HS-27A (cell line): ENCODE data around the gene C13orf42.
"Not testable (repeated sequence)": the region's sequence is repeated elsewhere in the genome, so short reads cannot be mapped to it uniquely, and the experiment has no call there.

Experiments used
- DNase-seq: peaks from one replicate; pipeline ENCODE4 v3.0.0-alpha.2; 2012; ENCODE audit warnings: low read depth, missing footprints

C13orf42 gene

DNA sequence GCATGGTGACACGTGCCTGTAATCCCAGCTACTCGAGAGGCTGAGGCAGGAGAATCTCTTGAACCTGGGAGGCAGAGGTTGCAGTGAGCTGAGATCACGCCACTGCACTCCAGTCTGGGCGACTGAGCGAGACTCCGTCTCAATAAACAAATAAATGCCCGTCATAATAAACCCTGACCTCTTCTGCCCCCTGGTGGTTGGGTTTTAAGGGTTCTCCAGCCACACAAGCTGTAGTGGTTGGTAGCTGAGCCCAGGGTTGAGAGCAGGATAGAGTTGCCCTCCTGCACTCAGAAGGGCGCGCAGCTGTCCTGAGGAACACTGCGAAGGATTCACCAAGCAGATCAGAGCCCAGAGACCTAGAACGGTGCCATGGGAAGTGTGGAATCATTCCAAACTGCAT is 9.8 kb upstream of the C13orf42 start:
- DNase-seq = not testable (repeated sequence)

DNA sequence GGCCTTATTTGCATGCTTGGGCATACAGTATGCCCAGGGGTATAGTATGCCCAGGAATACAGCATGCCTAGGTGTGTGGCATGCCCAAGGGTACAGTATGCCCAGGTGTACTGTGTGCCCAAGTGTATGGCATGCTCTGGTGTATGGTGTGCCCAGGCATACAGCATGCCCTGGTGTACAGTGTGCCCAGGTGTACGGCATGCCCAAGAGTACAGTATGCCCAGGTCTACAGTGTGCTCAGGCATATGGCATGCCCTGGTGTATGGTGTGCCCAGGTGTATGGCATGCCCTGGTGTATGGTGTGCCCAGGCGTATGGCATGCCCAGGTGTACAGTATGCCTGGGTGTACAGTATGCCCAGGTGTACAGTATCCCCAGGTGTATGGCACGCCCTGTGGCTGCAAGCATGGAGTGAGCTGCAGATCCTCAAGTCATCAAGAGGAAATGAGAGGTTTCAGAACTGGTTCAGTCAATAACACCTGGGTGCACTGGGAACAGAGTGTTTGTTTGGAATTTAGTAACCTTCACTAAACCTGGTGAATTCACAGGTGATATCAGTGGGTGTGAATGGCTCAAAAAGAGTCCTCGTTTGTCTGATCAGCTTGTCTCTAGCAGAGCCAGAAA is 7.8 kb upstream of the C13orf42 start:
- no peak for DNase-seq

DNA sequence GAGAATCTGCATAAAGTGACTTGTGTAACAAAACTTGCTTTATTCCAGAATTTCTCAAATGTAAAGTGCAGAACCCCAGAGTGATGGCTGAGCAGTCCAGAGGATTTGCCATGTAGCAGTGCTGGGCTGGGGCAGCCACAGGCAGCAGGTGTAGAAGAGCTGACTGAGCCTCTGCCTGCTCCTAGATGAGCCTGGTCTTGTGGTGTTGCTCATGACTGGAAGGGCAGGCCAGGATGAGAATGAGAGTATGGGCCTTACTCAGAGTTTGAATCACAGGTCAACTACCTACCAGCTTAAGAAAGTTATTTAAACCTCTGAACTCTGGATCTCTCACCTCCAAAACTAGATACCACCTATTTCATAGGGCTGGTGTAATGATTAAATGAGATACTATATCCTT is 2.9 kb upstream of the C13orf42 start:
- no peak for DNase-seq

DNA sequence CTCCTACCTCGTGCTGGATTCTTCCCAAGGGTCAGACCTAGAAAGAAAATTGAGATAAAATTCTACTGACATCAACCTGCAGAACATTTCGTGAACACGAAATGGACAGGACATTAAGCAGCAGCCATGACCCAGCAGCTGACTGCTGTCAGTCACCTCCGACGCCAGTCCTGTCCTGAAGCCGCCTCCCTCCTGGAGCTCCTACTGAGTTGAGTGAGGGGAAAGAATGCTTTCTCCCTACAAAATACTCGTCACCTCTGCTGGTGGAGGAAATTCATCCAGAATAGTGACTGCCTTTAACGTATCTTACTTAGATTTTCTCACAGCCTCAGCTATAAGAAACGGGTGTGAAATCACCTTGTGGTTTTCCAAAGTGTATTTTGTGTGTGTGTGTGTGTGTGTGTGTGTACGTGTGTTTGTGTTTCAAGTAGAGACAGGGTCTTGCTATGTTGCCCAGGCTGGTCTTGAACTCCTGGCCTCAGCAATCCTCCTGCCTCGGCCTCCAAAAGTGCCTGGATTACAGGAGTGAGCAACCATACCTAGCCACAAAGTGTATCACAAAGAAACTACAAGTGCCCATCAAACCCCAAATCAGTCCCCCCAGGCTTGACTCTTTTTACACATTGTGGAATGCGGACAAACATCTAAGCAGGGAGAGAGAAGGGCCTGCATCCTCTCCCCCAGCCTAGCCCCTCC is 2.3 kb upstream of the C13orf42 start:
- no peak for DNase-seq

DNA sequence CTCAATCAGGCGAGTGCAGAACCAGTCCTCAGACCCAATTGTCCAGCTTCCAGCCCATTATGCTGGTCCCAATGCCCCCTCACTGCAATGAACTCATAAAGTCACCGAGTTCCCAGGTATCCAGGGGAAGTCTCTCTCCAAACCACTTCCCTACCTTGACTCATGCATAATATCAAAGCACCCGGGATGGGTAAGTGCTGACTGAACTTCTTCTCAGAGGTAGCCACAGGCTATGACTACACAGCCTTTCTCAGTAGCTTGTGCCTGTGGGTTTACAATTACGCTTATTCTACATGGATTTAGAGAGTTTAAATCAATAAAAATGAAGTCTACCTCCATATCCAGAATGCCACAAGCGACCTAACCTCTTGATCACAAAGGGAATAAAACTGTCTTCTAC is 1.7 kb upstream of the C13orf42 start:
- no peak for DNase-seq

DNA sequence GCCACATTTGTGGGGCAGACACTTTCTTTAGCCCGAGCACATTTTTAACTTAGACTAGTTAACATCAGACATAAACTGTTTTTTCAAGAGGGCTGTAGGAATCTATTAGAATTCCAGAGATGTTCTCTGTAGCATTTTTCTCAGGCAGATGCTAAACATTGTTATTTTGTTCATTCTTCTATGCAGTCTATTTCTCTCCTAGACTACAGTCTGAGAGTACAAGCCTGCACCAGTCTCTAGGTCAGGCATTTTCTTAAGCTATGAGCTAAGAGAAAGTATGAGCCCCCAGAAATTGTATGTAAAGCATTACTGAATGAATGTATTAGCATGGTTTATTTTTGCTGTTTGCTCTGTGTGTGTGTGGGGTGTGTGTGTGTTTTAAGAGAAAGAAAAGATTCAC is 923 bp upstream of the C13orf42 start:
- DNase-seq = no peak

DNA sequence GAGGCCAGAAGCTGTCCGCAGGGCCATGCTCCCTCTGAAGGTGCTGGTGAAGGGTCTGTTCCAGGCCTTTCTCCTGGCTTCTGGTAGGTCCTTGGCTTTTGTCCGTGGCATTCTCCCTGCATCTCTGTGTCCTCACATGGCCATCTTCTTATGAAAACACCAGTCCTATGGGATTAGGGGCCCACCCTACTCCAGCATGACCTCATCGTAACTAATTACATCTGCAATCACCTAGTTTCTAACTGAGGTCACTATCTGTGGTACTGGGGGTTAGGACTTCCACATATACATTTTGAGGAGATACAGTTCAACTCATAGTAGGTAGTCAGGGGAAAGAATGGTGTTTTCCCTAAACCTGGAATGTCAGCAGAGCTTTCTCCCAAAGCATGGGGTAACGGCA is 3.1 kb downstream of the C13orf42 start:
- no peak for DNase-seq

DNA sequence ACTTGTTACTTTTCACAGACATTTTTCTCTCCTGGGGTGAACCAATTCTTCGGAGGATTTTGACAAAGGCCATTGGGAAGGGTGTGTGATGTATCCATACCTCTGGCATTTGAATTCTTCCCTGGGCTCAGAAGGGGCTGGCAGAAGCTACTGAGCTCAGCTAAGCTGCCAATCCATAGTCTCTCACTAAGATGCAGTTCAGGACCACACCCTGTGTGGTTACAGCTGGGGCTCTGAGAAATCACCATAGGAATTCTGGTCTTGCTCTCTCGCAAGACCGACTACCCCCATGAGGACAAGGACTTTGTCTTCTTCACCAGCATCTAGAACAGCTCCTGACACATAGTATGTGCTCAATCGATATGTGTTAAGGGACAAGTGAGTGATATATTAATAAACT is 6.0 kb downstream of the C13orf42 start:
- no peak for DNase-seq

DNA sequence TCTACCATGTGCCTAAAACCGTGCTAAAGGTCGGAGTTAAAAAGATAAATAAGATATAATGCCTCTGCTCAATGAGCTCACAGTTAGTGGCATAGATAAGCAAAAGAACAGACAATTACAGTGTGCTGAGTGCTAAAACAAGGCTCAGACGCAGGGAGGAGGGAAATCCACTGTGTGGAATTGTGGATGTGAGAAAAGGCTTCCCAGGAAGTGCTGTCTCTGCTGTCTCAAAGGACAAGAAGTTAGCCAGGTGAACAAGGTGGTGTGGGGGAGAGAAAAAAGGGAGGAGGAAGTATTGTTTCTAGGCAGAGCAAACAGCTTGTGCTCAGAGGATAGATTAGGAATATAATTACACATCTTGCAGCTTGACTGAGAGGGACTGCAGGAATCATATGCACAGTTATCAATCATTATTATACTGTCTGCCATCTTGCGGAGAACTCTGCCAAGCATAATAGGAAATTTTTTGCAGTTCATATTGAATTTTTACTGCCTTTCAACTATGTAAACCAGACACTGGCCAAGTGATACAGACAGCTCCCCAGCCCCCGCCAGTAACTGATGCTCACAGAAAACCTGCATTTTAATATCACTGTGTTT is 9.3 kb downstream of the C13orf42 start:
- no peak for DNase-seq

DNA sequence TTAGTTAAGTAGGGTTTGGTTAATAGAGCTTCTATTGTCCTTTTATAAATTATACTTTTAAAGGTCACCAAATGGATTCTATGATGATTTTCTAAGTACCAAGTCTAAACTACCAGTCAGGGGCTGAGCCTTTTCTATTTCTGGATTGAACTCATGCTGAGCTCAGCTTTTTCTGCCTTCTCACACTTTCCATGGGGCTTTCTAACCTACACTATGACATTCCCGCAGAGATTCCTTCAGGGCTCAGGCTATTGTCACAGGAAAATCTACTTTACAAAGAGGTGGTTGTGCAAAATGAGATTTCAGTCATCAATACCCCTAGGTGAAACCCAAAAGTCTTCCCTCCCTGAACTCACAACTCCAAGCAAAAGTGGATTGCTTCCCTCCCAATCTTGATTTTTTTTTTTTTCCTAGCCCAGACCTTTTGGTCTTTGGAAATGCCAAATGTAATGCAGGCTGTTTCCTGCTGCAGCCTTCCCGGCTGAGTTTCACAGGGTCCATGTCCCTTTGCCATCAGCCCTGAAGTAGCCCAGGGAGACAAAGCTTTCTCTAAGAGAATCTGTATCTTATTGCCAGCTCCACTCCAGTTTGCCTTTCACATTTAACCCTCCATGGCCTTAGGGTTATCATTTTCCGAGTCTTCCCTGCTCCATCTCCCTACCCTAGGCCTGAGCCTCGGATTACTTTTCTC is 13.6 kb downstream of the C13orf42 start:
- no peak for DNase-seq

DNA sequence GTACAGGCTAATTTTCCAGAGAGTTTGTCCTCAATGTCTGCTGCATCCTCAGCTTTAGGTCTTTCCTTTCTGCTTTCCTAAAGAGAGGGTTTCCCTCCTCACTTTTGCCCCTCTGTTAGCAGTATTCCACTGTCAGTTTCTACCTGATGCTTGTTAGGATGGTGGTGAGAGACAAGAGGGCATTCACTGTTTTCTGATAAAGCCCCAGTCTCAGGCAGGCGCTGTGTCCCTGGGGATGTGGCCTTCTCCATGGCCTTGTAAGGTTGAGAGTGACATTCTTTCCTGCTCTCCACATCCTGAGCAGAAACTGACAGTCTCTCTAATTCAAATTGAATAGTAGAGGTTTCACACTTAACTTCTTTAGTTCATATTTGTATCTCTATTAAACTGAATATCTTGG is 14.9 kb downstream of the C13orf42 start:
- DNase-seq = no peak

DNA sequence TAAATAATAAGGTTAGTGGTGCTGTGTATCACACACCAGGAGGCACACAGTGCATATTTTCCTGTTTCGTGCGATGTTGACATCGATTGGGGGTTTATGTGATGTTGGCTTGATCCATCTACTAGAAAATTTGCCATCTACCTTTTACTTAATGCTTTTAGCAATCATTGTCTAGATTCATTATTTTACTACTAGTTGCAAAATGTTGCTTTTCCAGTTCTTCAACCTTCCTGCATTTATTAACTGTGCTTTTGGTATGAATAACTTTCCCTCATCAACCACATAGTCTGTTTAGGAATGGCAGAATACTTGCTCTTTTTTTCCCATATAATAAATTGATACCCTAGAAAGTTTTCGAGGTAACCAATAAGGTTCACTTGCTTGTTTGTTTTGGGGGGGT is 17.5 kb downstream of the C13orf42 start:
- DNase-seq = no peak

DNA sequence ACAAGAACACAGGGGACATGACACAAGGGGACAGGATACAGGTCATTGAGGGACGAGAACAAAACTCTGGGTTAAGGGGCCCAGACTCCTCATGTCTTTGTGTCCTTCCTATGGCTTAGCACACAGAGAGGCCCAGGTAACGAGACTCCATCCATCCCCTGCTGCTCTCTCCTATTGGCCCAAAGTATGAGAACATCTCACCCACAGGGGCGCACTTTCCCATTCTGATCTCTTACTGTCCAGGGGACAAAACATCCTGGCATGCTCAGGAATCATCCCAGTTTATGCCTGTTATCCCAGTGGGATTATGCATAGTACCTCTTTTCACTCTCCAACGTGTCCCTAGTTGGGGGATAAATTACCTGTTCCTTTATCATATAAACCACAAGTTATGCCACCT is 19.2 kb downstream of the C13orf42 start:
- no peak for DNase-seq

DNA sequence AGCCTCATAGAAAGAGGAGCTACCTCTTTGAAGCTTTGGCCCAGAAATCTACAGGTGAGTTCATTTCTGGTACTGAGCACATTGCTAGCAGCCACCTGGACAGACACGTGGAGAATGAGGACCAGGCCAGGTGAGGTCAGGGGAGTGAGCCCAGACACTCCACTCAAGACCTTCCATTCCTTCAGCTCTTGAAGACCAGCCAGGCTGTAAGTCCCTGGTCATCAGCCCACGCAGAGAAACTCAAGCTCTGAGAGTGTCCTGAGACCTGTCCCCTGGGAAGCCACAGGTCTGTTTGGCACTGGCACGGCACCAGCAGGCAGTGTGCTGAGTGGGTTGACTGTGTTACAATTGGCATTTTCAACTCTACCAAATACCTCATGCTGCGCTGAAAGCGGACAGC is 27.4 kb downstream of the C13orf42 start:
- no peak for DNase-seq

DNA sequence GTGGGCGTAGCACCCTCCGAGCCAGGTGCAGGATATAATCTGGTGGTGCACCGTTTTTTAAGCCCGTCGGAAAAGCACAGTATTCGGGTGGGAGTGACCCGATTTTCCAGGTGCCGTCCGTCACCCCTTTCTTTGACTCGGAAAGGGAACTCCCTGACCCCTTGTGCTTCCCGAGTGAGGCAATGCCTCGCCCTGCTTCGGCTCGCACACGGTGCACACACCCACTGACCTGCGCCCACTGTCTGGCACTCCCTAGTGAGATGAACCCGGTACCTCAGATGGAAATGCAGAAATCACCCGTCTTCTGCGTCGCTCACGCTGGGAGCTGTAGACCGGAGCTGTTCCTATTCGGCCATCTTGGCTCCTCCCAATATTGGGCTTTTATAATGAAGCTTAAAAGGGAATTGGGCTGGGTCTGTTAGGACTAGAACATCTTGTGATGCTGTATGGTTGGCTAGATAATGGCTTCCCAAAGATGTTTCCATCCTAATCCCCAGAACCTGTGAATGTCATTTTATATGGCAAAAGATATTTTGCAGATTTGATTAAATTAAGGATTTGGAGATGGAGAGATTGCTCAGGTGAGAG is 30.5 kb downstream of the C13orf42 start:
- not testable (repeated sequence) for DNase-seq

DNA sequence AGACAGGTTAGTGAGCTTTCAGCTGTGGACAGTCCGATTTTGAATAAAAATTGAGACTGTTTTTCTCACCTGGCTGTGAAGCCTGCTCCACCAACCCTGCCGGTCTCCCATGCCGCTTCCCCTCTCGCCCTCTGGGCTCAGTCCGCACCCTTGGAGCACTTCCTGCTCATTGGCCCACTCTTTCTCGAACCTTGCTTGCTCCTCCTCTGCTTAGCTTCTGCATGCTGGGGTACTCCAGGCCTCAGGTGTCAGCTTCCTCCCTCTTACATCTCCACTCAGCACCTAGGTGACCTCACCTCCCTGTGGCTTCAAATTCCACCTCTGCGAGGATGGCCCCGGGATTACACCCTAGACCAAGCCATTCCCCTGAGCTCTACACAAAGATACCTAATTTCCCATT is 39.6 kb downstream of the C13orf42 start:
- no peak for DNase-seq

DNA sequence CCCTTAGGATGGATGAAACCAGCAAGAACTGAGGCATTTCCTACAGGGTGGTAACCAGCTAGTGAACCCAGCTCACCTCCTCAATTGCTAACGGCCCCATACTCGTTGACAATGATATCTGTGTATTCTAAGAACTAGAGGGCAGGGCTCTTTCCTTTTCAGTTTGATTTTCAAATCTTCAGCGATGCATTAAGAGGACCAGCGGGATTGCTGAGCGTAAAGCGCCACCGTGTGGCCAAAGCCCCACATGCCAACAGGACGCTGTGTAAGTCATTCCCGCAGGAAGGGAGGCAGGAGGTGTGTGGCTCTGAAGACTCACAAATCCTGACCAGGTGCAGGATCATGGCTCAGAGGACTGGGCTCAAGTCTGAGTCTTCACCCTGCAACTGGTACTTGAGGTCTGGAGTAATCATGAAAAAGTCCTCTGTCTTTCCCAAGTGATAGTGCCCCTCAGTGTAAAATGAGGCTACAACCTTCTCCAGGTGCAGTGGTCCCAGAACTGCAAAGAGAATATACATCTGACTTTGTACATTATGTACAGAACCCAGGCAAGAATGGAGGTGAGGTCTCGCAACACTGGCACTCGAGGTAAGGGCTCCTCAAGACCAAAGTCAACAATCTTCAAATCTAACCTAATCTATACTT is 40.9 kb downstream of the C13orf42 start:
- DNase-seq = peak; percentile 27

DNA sequence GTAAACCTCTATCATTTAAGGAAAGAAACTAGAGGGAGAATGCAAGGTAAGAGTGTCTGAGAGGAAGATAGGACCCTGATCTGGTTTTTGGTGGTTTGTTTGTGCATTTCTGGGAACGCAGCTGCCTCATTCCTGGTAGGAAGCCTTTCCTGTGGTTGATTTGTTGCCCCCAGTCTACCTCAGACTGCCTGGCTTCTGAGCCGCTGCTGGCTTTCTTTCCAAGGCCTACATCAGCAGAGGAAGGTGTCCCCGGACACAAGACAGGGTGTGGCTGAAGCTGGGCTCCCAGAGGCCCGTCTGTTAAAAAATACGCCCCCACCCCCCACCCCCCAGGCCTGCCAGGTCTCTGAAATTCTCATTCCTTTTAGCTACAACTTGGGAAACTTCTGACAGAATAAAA is 42.6 kb downstream of the C13orf42 start:
- DNase-seq = no peak

DNA sequence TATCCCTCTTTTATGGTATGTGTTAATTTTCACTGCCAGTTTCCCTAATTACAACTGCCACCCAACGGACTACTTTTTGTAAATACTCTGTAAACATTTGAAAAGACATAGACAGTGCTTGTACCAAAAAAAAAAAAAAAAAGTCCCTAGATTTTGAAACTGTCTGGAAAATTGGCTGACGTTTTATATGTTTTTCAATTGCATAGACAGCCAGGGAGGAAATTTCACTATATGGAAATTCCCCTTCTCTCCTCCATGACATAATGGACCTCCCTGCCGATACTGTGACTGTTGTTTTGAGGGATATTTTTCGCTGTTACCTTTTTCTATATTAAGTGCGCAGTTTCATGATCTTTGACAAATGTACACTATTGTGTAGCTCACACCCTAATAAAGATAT is 43.4 kb downstream of the C13orf42 start:
- no peak for DNase-seq

DNA sequence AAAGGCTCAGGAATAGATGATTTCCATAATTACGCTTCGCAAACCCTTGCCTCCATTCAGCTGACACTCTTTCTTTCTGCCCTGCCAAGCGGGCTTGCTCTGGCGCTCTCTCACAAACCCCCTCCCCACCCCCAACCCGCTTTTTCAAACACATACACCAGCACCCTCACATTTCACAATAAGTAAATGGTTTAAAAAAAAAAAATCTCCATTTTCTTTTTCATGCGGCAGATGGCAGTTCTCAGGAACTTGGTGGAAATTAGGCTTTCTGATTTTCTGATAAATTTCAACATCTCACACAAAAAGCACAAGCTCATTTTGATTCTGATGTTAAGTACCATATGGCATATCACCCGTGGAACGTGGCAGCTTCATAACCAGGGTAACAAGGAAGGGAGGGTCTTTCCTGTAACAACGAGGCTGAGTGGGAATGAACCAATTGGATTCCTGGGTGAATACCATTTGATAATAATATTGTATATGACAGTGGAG is 43.8 kb downstream of the C13orf42 start:
- no peak for DNase-seq

DNA sequence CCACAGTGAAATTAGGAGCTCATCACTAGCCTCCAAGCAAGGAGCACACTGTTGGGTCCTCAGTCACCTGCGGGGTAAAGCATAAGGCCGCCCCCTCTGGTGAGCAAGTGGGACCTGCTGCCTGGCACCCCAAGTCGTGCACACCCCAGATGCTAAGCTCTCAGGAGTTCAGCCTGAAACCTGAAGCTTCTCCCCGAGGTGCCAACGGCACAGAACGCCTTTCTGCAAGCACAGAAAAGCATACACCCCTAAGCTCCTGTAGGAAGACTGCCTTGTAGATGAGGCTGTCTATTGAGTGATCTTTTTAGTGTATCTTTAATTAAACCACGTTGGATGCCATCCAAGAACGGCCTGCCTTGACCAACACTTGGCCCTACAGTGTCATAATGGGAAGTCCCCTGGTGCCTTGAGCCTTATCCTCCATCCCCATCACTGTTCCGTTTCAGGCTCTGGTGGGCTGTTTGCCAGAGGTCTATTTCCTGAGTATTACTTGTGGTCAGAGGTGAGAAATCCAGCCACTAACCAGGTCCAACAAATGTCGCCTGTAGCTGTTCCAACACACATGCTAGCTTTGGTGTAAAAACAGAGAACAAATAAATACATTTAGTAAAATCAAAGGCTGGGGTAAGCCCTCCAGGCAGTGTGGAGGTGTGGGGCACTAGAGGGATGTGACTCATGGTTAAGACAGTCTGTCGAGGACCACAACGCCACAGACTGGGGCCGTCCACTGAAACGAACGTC is 44.8 kb downstream of the C13orf42 start:
- no peak for DNase-seq
